SK-N-SH (cell line): ENCODE data around the gene PHAF1.

Source experiments
- EP300 ChIP-seq, 2 experiments: IDR thresholded peaks; 2 replicates each; pipeline versions ENCODE4 v1.4.0 to v1.6.1; 2012; ENCODE audit warnings: borderline replicate concordance in 1 of 2, low read depth in 1 of 2, low read length in 1 of 2
- REST ChIP-seq: IDR thresholded peaks from 2 replicates; pipeline ENCODE4 v1.6.1; 2012; ENCODE audit warnings: mild to moderate bottlenecking, low read depth, low read length, moderate library complexity
- RFX5 ChIP-seq: IDR thresholded peaks from 2 replicates; pipeline ENCODE4 v1.6.1; 2012; ENCODE audit warnings: mild to moderate bottlenecking, improper control_type of control experiment, low read length
- RXRA ChIP-seq: IDR thresholded peaks from 2 replicates; pipeline ENCODE4 v1.4.0; 2012; ENCODE audit warnings: low read depth, mild to moderate bottlenecking, borderline replicate concordance
- YY1 ChIP-seq: IDR thresholded peaks from 2 replicates; pipeline ENCODE4 v1.4.0; 2012; ENCODE audit warnings: low read depth, mild to moderate bottlenecking
- TF ChIP-seq, protein P1 (sequence below): fragments of 200-600 bp; sonication (generic); IDR thresholded peaks from 2 replicates; pipeline ENCODE4 v1.6.1; 2017; ENCODE audit warnings: antibody characterized with exemption, mild to moderate bottlenecking, moderate library complexity

DNA sequence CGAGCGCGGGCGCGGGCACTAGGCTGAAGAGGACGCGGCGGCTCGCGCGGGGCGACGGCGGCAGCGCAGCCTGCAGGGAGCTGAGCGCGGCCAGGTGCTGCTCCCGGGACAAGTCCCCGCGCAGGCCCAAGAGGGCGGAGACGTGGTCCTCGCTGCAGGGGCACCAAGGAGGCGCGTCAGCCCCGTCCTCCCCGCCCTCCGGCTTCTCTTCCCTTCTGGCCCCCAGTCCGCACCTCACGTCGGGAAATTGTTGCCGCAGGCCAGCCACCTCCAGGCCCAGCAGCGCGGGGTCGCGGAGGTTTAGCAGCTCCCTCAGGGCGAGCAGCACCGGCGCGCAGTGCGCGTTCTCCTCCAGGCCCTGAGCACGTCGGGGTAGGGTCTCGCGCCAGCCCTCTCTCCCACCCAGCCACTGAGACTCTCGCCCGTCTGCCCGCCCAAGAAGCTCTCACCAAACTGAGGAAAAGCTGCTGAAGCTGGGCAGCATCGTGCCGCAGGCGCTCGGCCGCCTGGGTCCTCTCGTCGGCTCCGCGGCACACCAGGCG, 74.8 kb downstream of the PHAF1 start:
- TF ChIP-seq, protein P1, sequence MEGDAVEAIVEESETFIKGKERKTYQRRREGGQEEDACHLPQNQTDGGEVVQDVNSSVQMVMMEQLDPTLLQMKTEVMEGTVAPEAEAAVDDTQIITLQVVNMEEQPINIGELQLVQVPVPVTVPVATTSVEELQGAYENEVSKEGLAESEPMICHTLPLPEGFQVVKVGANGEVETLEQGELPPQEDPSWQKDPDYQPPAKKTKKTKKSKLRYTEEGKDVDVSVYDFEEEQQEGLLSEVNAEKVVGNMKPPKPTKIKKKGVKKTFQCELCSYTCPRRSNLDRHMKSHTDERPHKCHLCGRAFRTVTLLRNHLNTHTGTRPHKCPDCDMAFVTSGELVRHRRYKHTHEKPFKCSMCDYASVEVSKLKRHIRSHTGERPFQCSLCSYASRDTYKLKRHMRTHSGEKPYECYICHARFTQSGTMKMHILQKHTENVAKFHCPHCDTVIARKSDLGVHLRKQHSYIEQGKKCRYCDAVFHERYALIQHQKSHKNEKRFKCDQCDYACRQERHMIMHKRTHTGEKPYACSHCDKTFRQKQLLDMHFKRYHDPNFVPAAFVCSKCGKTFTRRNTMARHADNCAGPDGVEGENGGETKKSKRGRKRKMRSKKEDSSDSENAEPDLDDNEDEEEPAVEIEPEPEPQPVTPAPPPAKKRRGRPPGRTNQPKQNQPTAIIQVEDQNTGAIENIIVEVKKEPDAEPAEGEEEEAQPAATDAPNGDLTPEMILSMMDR, result no peak
- no peak for TF ChIP-seq RFX5
- no peak for TF ChIP-seq REST
- TF ChIP-seq EP300 (IDR thresholded peaks at IDR 0.05; ENCODE audit: borderline replicate concordance in 1 of 2, low read depth in 1 of 2, low read length in 1 of 2), result no peak
- no peak for TF ChIP-seq RXRA
- no peak for TF ChIP-seq YY1
